HepG2 (cell line): ENCODE measurements around the gene YY1. TPM values are rescaled to one million over a fixed set of nuclear protein-coding genes. Genes with fewer than 3 reads are reported as not detected.

Experiments
- ATAC-seq: fragments of 200-7000 bp; cut with Tn5 transposase; 3 replicates; pipeline ENCODE4 v1.9.1; 2020; ENCODE audit warnings: mild to moderate bottlenecking, moderate library complexity
- BruUV-seq: library from RNA; stranded (reverse); fragments of 400-500 nt; replicated peaks from 2 replicates; lab custom pipeline; 2021; lab: Mats Ljungman, UMichigan
- CTCF ChIA-PET: fragments of 300-600 bp; formaldehyde crosslinking; extraction: SDS; loops from one replicate; lab custom pipeline; 2021; ENCODE audit warnings: low total read pairs, inconsistent platforms, low intra/inter-chr PET ratio; lab: Yijun Ruan, JAX
- POLR2A ChIA-PET: fragments of 350-600 bp; sonication (Branson Sonifier 250); formaldehyde crosslinking; loops from one replicate; lab custom pipeline; 2020; ENCODE audit warnings: antibody characterized with exemption, inconsistent platforms; lab: Yijun Ruan, JAX
- DNase-seq: peaks from one replicate; pipeline ENCODE4 v3.0.0-alpha.2; 2015; ENCODE audit warnings: low spot score
- FAIRE-seq: peaks from 3 replicates; lab custom pipeline; 2011; peaks lifted over from hg19 to GRCh38; lab: Jason Lieb, UNC
- H2AFZ ChIP-seq: one replicate; pipeline ENCODE4 v1.6.1; 2011; ENCODE audit warnings: low read length, inconsistent platforms
- H3K27ac ChIP-seq: fragments of 300-600 bp; 3 replicates; pipeline ENCODE4 v1.8.0; 2011; ENCODE audit warnings: mixed run types, mild to moderate bottlenecking, mixed read lengths, low read length, inconsistent platforms; ENCODE audit not compliant: insufficient read depth; ENCODE audit errors: extremely low read length
- H3K27me3 ChIP-seq, 2 experiments: fragments of 200-600 bp in 1 of 2; 2 replicates in 1 of 2; 3 replicates in 1 of 2; pipeline versions ENCODE4 v1.6.0 to v1.8.0; 2011; ENCODE audit warnings: low read length in 2 of 2, mild to moderate bottlenecking in 2 of 2, moderate library complexity in 2 of 2, inconsistent platforms in 1 of 2; ENCODE audit not compliant: insufficient read depth in 2 of 2, control insufficient read depth in 1 of 2
- H3K36me3 ChIP-seq, 2 experiments: fragments of 200-600 bp in 1 of 2; replicated peaks in 1 of 2; 2 replicates in 1 of 2; 3 replicates in 1 of 2; pipeline versions ENCODE4 v1.5.1 to v1.8.0; 2011; ENCODE audit warnings: low read length in 2 of 2, inconsistent platforms in 1 of 2; ENCODE audit not compliant: insufficient read depth in 2 of 2, control insufficient read depth in 1 of 2
- H3K4me1 ChIP-seq: 2 replicates; pipeline ENCODE4 v1.5.1; 2012; ENCODE audit warnings: low read length, inconsistent platforms; ENCODE audit not compliant: insufficient read depth
- H3K4me2 ChIP-seq: 2 replicates; pipeline ENCODE4 v1.6.0; 2011; ENCODE audit warnings: low read depth, low read length, inconsistent platforms
- H3K4me3 ChIP-seq, 3 experiments: fragments of 200-600 bp in 1 of 3; sonication (generic), shearing (Covaris generic) in 1 of 3; replicated peaks in 1 of 3; 2 replicates each; pipeline ENCODE4 v1.5.1; 2011 to 2016; ENCODE audit warnings: low read length in 3 of 3, inconsistent platforms in 2 of 3, low read depth in 2 of 3, mild to moderate bottlenecking in 2 of 3, control low read depth in 1 of 3, mixed read lengths in 1 of 3; ENCODE audit not compliant: insufficient read depth in 1 of 3
- H3K79me2 ChIP-seq: one replicate; pipeline ENCODE4 v1.6.1; 2011; ENCODE audit warnings: low read length, inconsistent platforms; ENCODE audit not compliant: insufficient read depth
- H3K9ac ChIP-seq: 2 replicates; pipeline ENCODE4 v1.6.0; 2011; ENCODE audit warnings: mild to moderate bottlenecking, low read depth, low read length, inconsistent platforms; ENCODE audit not compliant: insufficient read depth
- H3K9me3 ChIP-seq: 2 replicates; pipeline ENCODE4 v1.5.1; 2012; ENCODE audit warnings: mild to moderate bottlenecking, low read length
- H4K20me1 ChIP-seq: 2 replicates; pipeline ENCODE4 v1.6.0; 2011; ENCODE audit warnings: inconsistent platforms, mild to moderate bottlenecking, low read length, moderate library complexity; ENCODE audit not compliant: insufficient read depth
- CEBPZ ChIP-seq: IDR thresholded peaks from 2 replicates; pipeline ENCODE4 v1.6.1; 2012; ENCODE audit warnings: low read length, improper control_type of control experiment
- GABPB1 ChIP-seq: IDR thresholded peaks from 2 replicates; pipeline ENCODE4 v1.6.1; 2016; ENCODE audit warnings: mild to moderate bottlenecking, missing genetic modification reagents, moderate library complexity, missing compliant biosample characterization
- MTF1 ChIP-seq: sonication (generic); formaldehyde crosslinking; IDR thresholded peaks from 2 replicates; pipeline ENCODE4 v1.5.0; 2020; ENCODE audit warnings: missing genetic modification reagents
- NR2F1 ChIP-seq, 2 experiments: fragments of 450-650 bp in 1 of 2; formaldehyde crosslinking in 1 of 2; IDR thresholded peaks; 2 replicates each; pipeline versions ENCODE4 v1.5.0 to v1.6.1; 2016 to 2020; ENCODE audit warnings: mild to moderate bottlenecking in 1 of 2, missing compliant biosample characterization in 1 of 2, missing genetic modification reagents in 1 of 2, moderate library complexity in 1 of 2
- PRMT3 ChIP-seq: sonication (generic); formaldehyde crosslinking; IDR thresholded peaks from 2 replicates; pipeline ENCODE4 v1.8.1; 2022; ENCODE audit warnings: low read depth, mild to moderate bottlenecking, moderate library complexity, missing genetic modification reagents, borderline replicate concordance
- SAP130 ChIP-seq: IDR thresholded peaks from 2 replicates; pipeline ENCODE4 v1.6.1; 2016; ENCODE audit warnings: low read depth
- SP5 ChIP-seq: IDR thresholded peaks from 2 replicates; pipeline ENCODE4 v1.6.1; 2016; ENCODE audit warnings: low read depth, borderline replicate concordance
- SRF ChIP-seq: IDR thresholded peaks from 2 replicates; pipeline ENCODE4 v1.6.1; 2011; ENCODE audit warnings: mild to moderate bottlenecking, low read depth, low read length, moderate library complexity
- STAG1 ChIP-seq: sonication (generic); formaldehyde crosslinking; IDR thresholded peaks from 2 replicates; pipeline ENCODE4 v1.4.0; 2020; ENCODE audit warnings: missing genetic modification reagents
- ZNF607 ChIP-seq: sonication (generic); formaldehyde crosslinking; IDR thresholded peaks from 2 replicates; pipeline ENCODE4 v1.5.1; 2020; ENCODE audit warnings: missing genetic modification reagents, mild to moderate bottlenecking, borderline replicate concordance
- ZNF615 ChIP-seq: sonication (generic); formaldehyde crosslinking; IDR thresholded peaks from 2 replicates; pipeline ENCODE4 v1.5.0; 2020; ENCODE audit warnings: mild to moderate bottlenecking, missing genetic modification reagents, borderline replicate concordance
- ZNF772 ChIP-seq: sonication (generic); formaldehyde crosslinking; IDR thresholded peaks from 2 replicates; pipeline ENCODE4 v1.5.0; 2020; ENCODE audit warnings: mild to moderate bottlenecking, missing genetic modification reagents
- ZNF816 ChIP-seq: sonication (generic); formaldehyde crosslinking; IDR thresholded peaks from 2 replicates; pipeline ENCODE4 v1.8.0; 2022; ENCODE audit warnings: missing genetic modification reagents, mild to moderate bottlenecking, borderline replicate concordance
- WGBS: methylation state at CpG from one replicate; pipeline ENCODE4 v1.1.6; 2017; ENCODE audit warnings: low lambda C conversion rate; 5-methylcytosine and 5-hydroxymethylcytosine counted together
- in situ Hi-C: cut with HindIII; loops from 2 replicates; pipeline ENCODE4 v1.10.0; 2017; ENCODE audit warnings: low pct_unique_long_range_greater_than_20kb; ENCODE audit not compliant: extremely low pct_ligation_motif_present
- intact Hi-C: fragments of 100-400 bp; cut with micrococcal nuclease; formaldehyde crosslinking; loops from one replicate; pipeline ENCODE4 v1.10.0; 2022; ENCODE audit not compliant: unreplicated experiment
- polyA plus RNA-seq, 8 experiments: library from polyadenylated mRNA; depleted of rRNA in 3 of 8; stranded (reverse) in 7 of 8; unstranded in 1 of 8; fragments of >200 nt; fragmentation: Illumina TruSeq in 4 of 8; extraction: Trizol in 4 of 8; gene quantifications; 2 replicates each; pipeline versions ENCODE4 v1.2.1 to v1.2.3, GENCODE V29; 2011 to 2016; ENCODE audit warnings: low read depth in 4 of 8, missing spikeins in 1 of 8, mixed read lengths in 1 of 8; ENCODE audit not compliant: insufficient read depth in 1 of 8
- total RNA-seq, 5 experiments: library from RNA; depleted of rRNA; stranded (reverse); fragments of >200 nt; fragmentation: Illumina TruSeq; extraction: Trizol; gene quantifications; 2 replicates each; pipeline ENCODE4 v1.2.3, GENCODE V29; 2016; ENCODE audit warnings: low read depth in 1 of 5

YY1 gene
- total and polyA plus RNA-seq, 2 of the 13 experiments (the other 11 are each of a cell fraction or from before 2014, with no cell fraction given), result 29.4 to 68.1 TPM

- in situ Hi-C loops, result no loop called here
- H3K4me2 ChIP-seq, result peak overlapping the region; percentile 34; the same call in 1 of the 2 replicates
- H4K20me1 ChIP-seq, result peaks cover 73% of the 10 kb centered on the region
- no peak overlapping the region for H3K27ac ChIP-seq
- ChIA-PET POLR2A (no interaction called here), CTCF (no interaction called here)
- H3K4me3 ChIP-seq, result no peak overlapping the region
- H2AFZ ChIP-seq, result no peak overlapping the region
- H3K27me3 ChIP-seq, result no peaks in the 10 kb centered on the region; a peak in 1 of 5 replicates
- no peak for DNase-seq
- TSS peak; percentile 34 for BruUV-seq
- 95% methylated on average over 3 of the region's 3 CpGs for WGBS
- H3K79me2 ChIP-seq, result peaks cover 74% of the 10 kb centered on the region
- no peak for ATAC-seq
- H3K4me1 ChIP-seq, result peaks cover 69% of the 10 kb centered on the region
- H3K36me3 ChIP-seq, result peaks cover 3 to 8% of the 10 kb centered on the region in 2 experiments; a peak in 2 of 5 replicates
- H3K9me3 ChIP-seq, result no peaks in the 10 kb centered on the region
- H3K9ac ChIP-seq, result no peak overlapping the region
- no peak for FAIRE-seq
- TF ChIP-seq ZNF607 (CRISPR knock-in tag), result no peak
- TF ChIP-seq GABPB1 (CRISPR knock-in tag), result no peak
- TF ChIP-seq ZNF772 (CRISPR knock-in tag), result no peak
- intact Hi-C loops, result no loop called here
Observed at GRCh38 chr14:100243020-100243419, 4.1 kb downstream of the YY1 start.

- WGBS, result 34% methylated on average over 3 of the region's 3 CpGs
- H3K9ac ChIP-seq, result no peak overlapping the region
- H3K4me3 ChIP-seq, result no peak overlapping the region
- H3K4me2 ChIP-seq, result peak overlapping the region; percentile 28; the same call in 1 of the 2 replicates
- H3K4me1 ChIP-seq, result peaks cover 83% of the 10 kb centered on the region
- H3K9me3 ChIP-seq, result no peaks in the 10 kb centered on the region
- CTCF ChIA-PET, result interaction anchor here (0.8 to 1.5 kb wide), 2 partner anchors 54 to 130 kb away, joined by 4 to 12 read pairs; partner anchors contain the start of gene WDR25
- H2AFZ ChIP-seq, result no peak overlapping the region
- in situ Hi-C loops, result no loop called here
- peak overlapping the region; percentile 24 for H3K27ac ChIP-seq
- no TSS peak for BruUV-seq
- H4K20me1 ChIP-seq, result peaks cover 94% of the 10 kb centered on the region
- H3K27me3 ChIP-seq, result no peaks in the 10 kb centered on the region
- DNase-seq (peak; percentile 77), ATAC-seq (peak; percentile 88), FAIRE-seq (peak; percentile 74)
- POLR2A ChIA-PET, result interaction anchor here (1.2 to 1.6 kb wide), 2 partner anchors 24 to 54 kb away, joined by 3 to 4 read pairs; no protein-coding TSS in a partner anchor
- peaks cover 89% of the 10 kb centered on the region for H3K79me2 ChIP-seq
- peaks cover 3 to 8% of the 10 kb centered on the region in 2 experiments; a peak in 3 of 5 replicates for H3K36me3 ChIP-seq
- intact Hi-C loops, result no loop called here
- TF ChIP-seq NR2F1 (CRISPR knock-in tag; IDR thresholded peaks at IDR 0.05), result 0 out of 4 replicates have a peak, but pooled peaks have one; percentile 3 to 36
- TF ChIP-seq SAP130 (CRISPR knock-in tag), result peak; percentile 65
- 0 out of 2 replicates have a peak, but pooled peaks have one; percentile 24 for TF ChIP-seq SRF
- no peak for TF ChIP-seq PRMT3 (CRISPR knock-in tag)
- TF ChIP-seq SP5 (CRISPR knock-in tag), result peak; percentile 49
- TF ChIP-seq ZNF816 (CRISPR knock-in tag), result 0 out of 2 replicates have a peak, but pooled peaks have one; percentile 33
- TF ChIP-seq STAG1 (CRISPR knock-in tag), result peak; percentile 60
- TF ChIP-seq MTF1 (CRISPR knock-in tag), result no peak
- no peak for TF ChIP-seq ZNF615 (CRISPR knock-in tag)
- TF ChIP-seq CEBPZ, result no peak
Observed at GRCh38 chr14:100246809-100247428, 8.0 kb downstream of the YY1 start.
